H9 (cell line): ENCODE data around the gene CPD. TPM values are rescaled to one million over a fixed set of nuclear protein-coding genes. Genes with fewer than 3 reads are reported as not detected.

ENCODE experiments used
- DNase-seq: peaks from one replicate; pipeline ENCODE4 v3.0.0-alpha.2; 2017
- H2AFZ ChIP-seq: one replicate; pipeline ENCODE4 v1.6.1; 2013; ENCODE audit warnings: mild to moderate bottlenecking, low read length, control low read depth, moderate library complexity
- H2AK5ac ChIP-seq: 2 replicates; pipeline ENCODE4 v1.6.1; 2013; ENCODE audit warnings: low read length, control low read depth, mixed read lengths; ENCODE audit not compliant: insufficient read length
- H2BK120ac ChIP-seq: one replicate; pipeline ENCODE4 v1.6.1; 2013; ENCODE audit warnings: low read depth, mild to moderate bottlenecking, low read length, control low read depth, inconsistent platforms; ENCODE audit not compliant: poor library complexity, severe bottlenecking
- H2BK12ac ChIP-seq: 2 replicates; pipeline ENCODE4 v1.6.1; 2013; ENCODE audit warnings: low read length, control low read depth, mixed read lengths, low read depth; ENCODE audit not compliant: insufficient read length
- H2BK15ac ChIP-seq: 2 replicates; pipeline ENCODE4 v1.6.1; 2013; ENCODE audit warnings: low read depth, low read length, control low read depth
- H2BK20ac ChIP-seq: one replicate; pipeline ENCODE4 v1.6.1; 2013; ENCODE audit warnings: low read depth, mild to moderate bottlenecking, low read length, control low read depth, inconsistent platforms; ENCODE audit not compliant: poor library complexity, severe bottlenecking
- H2BK5ac ChIP-seq: 2 replicates; pipeline ENCODE4 v1.6.1; 2013; ENCODE audit warnings: low read length, control low read depth, mixed read lengths; ENCODE audit not compliant: insufficient read length
- H3K14ac ChIP-seq: 2 replicates; pipeline ENCODE4 v1.6.1; 2013; ENCODE audit warnings: low read length, control low read depth; ENCODE audit not compliant: insufficient read depth
- H3K18ac ChIP-seq: 2 replicates; pipeline ENCODE4 v1.6.1; 2013; ENCODE audit warnings: low read depth, mild to moderate bottlenecking, mixed read lengths, low read length, control low read depth; ENCODE audit not compliant: insufficient read length
- H3K23ac ChIP-seq: 2 replicates; pipeline ENCODE4 v1.6.1; 2013; ENCODE audit warnings: low read length, control low read depth, mixed read lengths, low read depth; ENCODE audit not compliant: insufficient read length
- H3K23me2 ChIP-seq: 2 replicates; pipeline ENCODE4 v1.6.1; 2013; ENCODE audit warnings: low read depth, mild to moderate bottlenecking, mixed read lengths, low read length, control low read depth; ENCODE audit not compliant: insufficient read length, poor library complexity, severe bottlenecking
- H3K27ac ChIP-seq: 2 replicates; pipeline ENCODE4 v1.5.1; 2013; ENCODE audit warnings: low read length, control low read depth, mixed read lengths, low read depth; ENCODE audit not compliant: insufficient read length
- H3K27me3 ChIP-seq: 2 replicates; pipeline ENCODE4 v1.6.1; 2013; ENCODE audit warnings: low read length, control low read depth, inconsistent platforms; ENCODE audit not compliant: insufficient read depth
- H3K4ac ChIP-seq: 2 replicates; pipeline ENCODE4 v1.6.1; 2013; ENCODE audit warnings: low read depth, mild to moderate bottlenecking, control low read depth, inconsistent platforms, low read length, moderate library complexity
- H3K4me1 ChIP-seq: 2 replicates; pipeline ENCODE4 v1.6.1; 2013; ENCODE audit warnings: low read length, control low read depth, inconsistent platforms; ENCODE audit not compliant: insufficient read depth
- H3K4me2 ChIP-seq: 2 replicates; pipeline ENCODE4 v1.6.1; 2013; ENCODE audit warnings: low read length, control low read depth, mixed read lengths; ENCODE audit not compliant: insufficient read length, insufficient read depth
- H3K56ac ChIP-seq: 2 replicates; pipeline ENCODE4 v1.6.1; 2013; ENCODE audit warnings: low read depth, mild to moderate bottlenecking, mixed read lengths, low read length, control low read depth; ENCODE audit not compliant: insufficient read length
- H3K79me1 ChIP-seq: 2 replicates; pipeline ENCODE4 v1.6.1; 2013; ENCODE audit warnings: low read depth, mild to moderate bottlenecking, moderate library complexity, low read length, control low read depth, inconsistent platforms; ENCODE audit not compliant: insufficient read depth, poor library complexity, severe bottlenecking
- H3K79me2 ChIP-seq: 2 replicates; pipeline ENCODE4 v1.6.1; 2013; ENCODE audit warnings: low read length, control low read depth, inconsistent platforms; ENCODE audit not compliant: insufficient read depth
- H3K9ac ChIP-seq: 2 replicates; pipeline ENCODE4 v1.6.1; 2013; ENCODE audit warnings: low read length, control low read depth, mixed read lengths; ENCODE audit not compliant: insufficient read length; ENCODE audit errors: extremely low read depth
- H3K9me3 ChIP-seq: one replicate; pipeline ENCODE4 v1.6.1; 2013; ENCODE audit warnings: low read depth, low read length, inconsistent platforms; ENCODE audit not compliant: control insufficient read depth
- H3T11ph ChIP-seq: one replicate; pipeline ENCODE4 v1.6.1; 2013; ENCODE audit warnings: mild to moderate bottlenecking, low read length, control low read depth, inconsistent platforms
- H4K20me1 ChIP-seq: one replicate; pipeline ENCODE4 v1.6.1; 2013; ENCODE audit not compliant: control insufficient read depth, insufficient read length, insufficient read depth
- H4K5ac ChIP-seq: 2 replicates; pipeline ENCODE4 v1.6.1; 2013; ENCODE audit warnings: low read depth, mild to moderate bottlenecking, mixed read lengths, low read length, control low read depth; ENCODE audit not compliant: insufficient read length
- H4K8ac ChIP-seq: replicated peaks from 2 replicates; pipeline ENCODE4 v1.6.1; 2013; ENCODE audit warnings: low read length, control low read depth, mixed read lengths, low read depth; ENCODE audit not compliant: insufficient read length
- H4K91ac ChIP-seq: 2 replicates; pipeline ENCODE4 v1.6.1; 2013; ENCODE audit warnings: low read depth, mild to moderate bottlenecking, moderate library complexity, mixed read lengths, low read length, control low read depth; ENCODE audit not compliant: insufficient read length
- H3K27ac Mint-ChIP-seq, 3 experiments: 2 replicates in 2 of 3; 3 replicates in 1 of 3; pipeline ENCODE4 v1.8.0; 2020 to 2021; ENCODE audit warnings: mixed read lengths in 3 of 3, mild to moderate bottlenecking in 1 of 3, moderate library complexity in 1 of 3
- H3K27me3 Mint-ChIP-seq: 2 replicates; pipeline ENCODE4 v1.8.0; 2021; ENCODE audit warnings: low read depth, mild to moderate bottlenecking, moderate library complexity, mixed read lengths
- H3K36me3 Mint-ChIP-seq, 3 experiments: 2 replicates in 2 of 3; 3 replicates in 1 of 3; pipeline ENCODE4 v1.8.0; 2020 to 2021; ENCODE audit warnings: low read depth in 3 of 3, mixed read lengths in 3 of 3; ENCODE audit not compliant: insufficient read depth in 1 of 3
- H3K4me1 Mint-ChIP-seq, 2 experiments: 2 replicates each; pipeline ENCODE4 v1.8.0; 2020; ENCODE audit warnings: mixed read lengths in 2 of 2
- H3K4me3 Mint-ChIP-seq, 2 experiments: 2 replicates in 1 of 2; 3 replicates in 1 of 2; pipeline ENCODE4 v1.8.0; 2020 to 2021; ENCODE audit warnings: mild to moderate bottlenecking in 2 of 2, mixed read lengths in 2 of 2, moderate library complexity in 1 of 2
- H3K9me3 Mint-ChIP-seq, 2 experiments: 2 replicates in 1 of 2; 3 replicates in 1 of 2; pipeline ENCODE4 v1.8.0; 2020; ENCODE audit warnings: mild to moderate bottlenecking in 2 of 2, mixed read lengths in 2 of 2, moderate library complexity in 1 of 2
- WGBS: extraction: QIAGEN DNeasy Blood & Tissue Kit; methylation state at CpG from one replicate; pipeline ENCODE4 v1.1.7; 2013; ENCODE audit warnings: missing lambda C conversion rate, low lambda C conversion rate, mixed read lengths; ENCODE audit not compliant: insufficient read length; ENCODE audit errors: extremely low coverage; 5-methylcytosine and 5-hydroxymethylcytosine counted together
- total RNA-seq: library from RNA; stranded (reverse); gene quantifications from 2 replicates; pipeline ENCODE4 v1.2.1, GENCODE V29; 2021
- TF ChIP-seq, protein P1 (sequence below): fragments of 200-600 bp; sonication (generic); conservative IDR thresholded peaks from 3 replicates; pipeline ENCODE4 v1.8.0; 2021; ENCODE audit warnings: antibody characterized with exemption, mild to moderate bottlenecking

Gene CPD
- total RNA-seq, 1 experiment from 2014 or later = 47.0 TPM

- Histone ChIP-seq H4K5ac (no peak within 1 kb of the TSS), H3K9me3 (no peaks in the 10 kb centered on the region), H3K56ac (no peak within 1 kb of the TSS), H3K4me2 (no peak within 1 kb of the TSS), H4K91ac (no peak within 1 kb of the TSS), H2AK5ac (no peak within 1 kb of the TSS), H3K27ac (no peak within 1 kb of the TSS), H4K20me1 (no peaks in the 10 kb centered on the region), H4K8ac (no peak within 1 kb of the TSS), H2AFZ (no peak within 1 kb of the TSS), H2BK120ac (no peak within 1 kb of the TSS), H2BK12ac (no peak within 1 kb of the TSS), H3K27me3 (no peaks in the 10 kb centered on the region), H3K23ac (no peak within 1 kb of the TSS), H3T11ph (no peak within 1 kb of the TSS), H2BK15ac (no peak within 1 kb of the TSS), H3K4me1 (no peaks in the 10 kb centered on the region), H3K4ac (no peak within 1 kb of the TSS), H2BK5ac (no peak within 1 kb of the TSS), H3K14ac (no peak within 1 kb of the TSS), H3K9ac (no peak within 1 kb of the TSS), H3K23me2 (no peaks in the 10 kb centered on the region), H3K79me2 (no peaks in the 10 kb centered on the region), H2BK20ac (no peak within 1 kb of the TSS), H3K79me1 (no peaks in the 10 kb centered on the region), H3K18ac (no peak within 1 kb of the TSS)
- Mint-ChIP-seq H3K27me3 (peaks cover 10% of the 10 kb centered on the region; the same call in 1 of the 2 replicates), H3K4me3 (no peak within 1 kb of the TSS), H3K36me3 (no peaks in the 10 kb centered on the region), H3K4me1 (no peaks in the 10 kb centered on the region), H3K27ac (no peak within 1 kb of the TSS; a peak in 1 of 7 replicates), H3K9me3 (no peaks in the 10 kb centered on the region)
- DNase-seq = no peak
- TF ChIP-seq, protein P1, sequence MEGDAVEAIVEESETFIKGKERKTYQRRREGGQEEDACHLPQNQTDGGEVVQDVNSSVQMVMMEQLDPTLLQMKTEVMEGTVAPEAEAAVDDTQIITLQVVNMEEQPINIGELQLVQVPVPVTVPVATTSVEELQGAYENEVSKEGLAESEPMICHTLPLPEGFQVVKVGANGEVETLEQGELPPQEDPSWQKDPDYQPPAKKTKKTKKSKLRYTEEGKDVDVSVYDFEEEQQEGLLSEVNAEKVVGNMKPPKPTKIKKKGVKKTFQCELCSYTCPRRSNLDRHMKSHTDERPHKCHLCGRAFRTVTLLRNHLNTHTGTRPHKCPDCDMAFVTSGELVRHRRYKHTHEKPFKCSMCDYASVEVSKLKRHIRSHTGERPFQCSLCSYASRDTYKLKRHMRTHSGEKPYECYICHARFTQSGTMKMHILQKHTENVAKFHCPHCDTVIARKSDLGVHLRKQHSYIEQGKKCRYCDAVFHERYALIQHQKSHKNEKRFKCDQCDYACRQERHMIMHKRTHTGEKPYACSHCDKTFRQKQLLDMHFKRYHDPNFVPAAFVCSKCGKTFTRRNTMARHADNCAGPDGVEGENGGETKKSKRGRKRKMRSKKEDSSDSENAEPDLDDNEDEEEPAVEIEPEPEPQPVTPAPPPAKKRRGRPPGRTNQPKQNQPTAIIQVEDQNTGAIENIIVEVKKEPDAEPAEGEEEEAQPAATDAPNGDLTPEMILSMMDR = no peak
- no CpG with 5 or more reads among the region's 9 CpGs for WGBS
Observed at GRCh38 chr17:30333503-30334360, 45.0 kb upstream of the CPD start, which contains the start of gene TMIGD1. TSS of gene TMIGD1 (minus strand) at chr17:30334057. CDS start at chr17:30332133, 1,924 bp downstream.
